ENCODE measurements around the gene CDHR5.

GRCh38 chr11:640021-640706, 15.4 kb upstream of the CDHR5 start:
- no peak for TF ChIP-seq EZH2phosphoT487 (IDR thresholded peaks at IDR 0.05; ENCODE audit: borderline replicate concordance, low read length)
- TF ChIP-seq CTCF (IDR thresholded peaks at IDR 0.05; ENCODE audit: low read depth, low read length, poor library complexity, severe bottlenecking) = no peak
